Retinal pigment epithelial cell (primary cell): Measurements from ENCODE around the gene LPP.

Source experiments
- DNase-seq: peaks from one replicate; pipeline ENCODE4 v3.0.0-alpha.2; 2010; ENCODE audit warnings: low read depth
- H3K4me3 ChIP-seq: 2 replicates; pipeline ENCODE4 v1.5.1; 2011; ENCODE audit warnings: mild to moderate bottlenecking, low read length, control low read depth, moderate library complexity
- CTCF ChIP-seq: conservative IDR thresholded peaks from 2 replicates; pipeline ENCODE4 v1.5.1; 2011; ENCODE audit warnings: low read depth, low read length, control low read depth, inconsistent platforms

The LPP gene

DNA sequence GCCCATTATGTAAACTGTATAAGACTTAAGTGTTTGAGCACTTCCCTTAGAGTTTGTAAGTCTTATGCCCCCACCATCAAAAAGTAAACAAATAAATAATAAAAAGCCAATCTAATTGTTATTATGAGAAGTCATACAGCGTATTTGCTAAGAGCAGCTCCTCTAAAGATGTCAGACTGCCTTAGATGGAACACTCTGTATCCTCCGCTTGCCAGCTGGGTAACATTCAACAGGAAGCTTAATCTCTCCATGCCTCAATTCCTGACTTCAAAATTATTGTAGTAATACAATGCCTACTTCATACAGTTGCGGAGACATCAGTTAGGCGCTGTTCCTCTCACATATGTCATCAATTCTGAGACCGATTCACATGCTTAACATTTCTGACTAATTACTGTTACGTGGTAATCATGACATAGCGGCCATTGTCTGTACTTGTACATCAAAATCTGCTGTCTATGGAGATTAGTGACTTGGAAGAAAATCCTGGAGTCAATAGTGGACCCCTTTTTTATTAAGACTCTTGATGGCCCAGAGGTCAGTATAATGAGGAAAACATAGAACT lies 417.7 kb downstream of the LPP start:
- DNase-seq = no peak
- no peak for TF ChIP-seq CTCF
- no peak overlapping the region for H3K4me3 ChIP-seq

DNA sequence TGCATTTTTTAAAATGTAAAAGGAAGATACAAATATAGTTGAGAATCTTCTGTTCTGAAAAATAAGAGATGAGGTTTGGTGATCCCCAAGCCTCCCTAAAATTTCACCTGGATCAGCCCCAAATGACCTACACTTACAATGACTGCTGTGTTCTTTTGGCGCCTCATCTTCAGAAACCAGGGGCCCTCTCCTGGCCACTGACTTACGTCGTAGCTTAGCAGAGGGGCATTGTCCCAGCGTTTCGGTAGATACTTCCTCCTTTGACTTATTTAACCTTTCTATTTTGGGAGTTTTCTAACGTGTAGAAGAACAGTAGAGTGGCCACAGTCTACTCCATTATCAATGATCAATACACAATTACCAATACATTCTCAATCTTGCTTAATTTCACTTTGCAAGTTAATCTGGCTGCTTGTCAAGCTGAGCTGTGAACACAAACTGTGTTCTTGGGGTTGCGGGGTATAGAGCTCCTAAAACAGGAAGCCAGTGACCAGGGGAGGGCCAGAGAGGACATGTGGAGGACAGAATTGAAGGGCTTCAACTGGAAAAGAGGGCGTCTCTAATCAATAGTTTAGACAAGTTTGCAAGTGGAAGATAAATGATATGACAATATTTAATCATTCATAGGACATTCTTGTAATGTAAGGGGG lies 419.5 kb downstream of the LPP start:
- H3K4me3 ChIP-seq = no peak overlapping the region
- TF ChIP-seq CTCF = no peak
- DNase-seq = no peak

DNA sequence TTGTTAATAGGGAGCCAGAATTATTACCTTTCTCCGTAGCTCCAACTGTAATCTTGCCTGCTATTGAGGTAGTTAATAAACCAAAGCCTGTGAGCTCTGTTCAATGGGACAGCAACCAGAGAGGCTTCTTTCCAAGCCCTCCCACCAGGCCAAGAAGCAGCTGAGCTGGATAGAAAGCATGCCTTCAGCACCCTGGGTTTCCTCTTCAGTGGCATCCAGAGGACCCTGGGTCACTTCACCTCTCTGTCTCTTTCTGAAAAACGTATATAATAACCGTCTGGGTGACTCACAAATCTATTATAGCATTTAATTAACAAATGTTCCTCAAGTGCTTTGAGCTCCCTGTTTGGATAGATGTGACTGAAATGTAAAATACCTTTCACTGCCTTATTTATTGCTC lies 420.0 kb downstream of the LPP start:
- no peak for DNase-seq
- no peak overlapping the region for H3K4me3 ChIP-seq
- TF ChIP-seq CTCF = no peak

GRCh38 chr3:188574885-188575284 lies 420.9 kb downstream of the LPP start:
- TF ChIP-seq CTCF = no peak
- no peak overlapping the region for H3K4me3 ChIP-seq
- no peak for DNase-seq

- DNase-seq = no peak
- H3K4me3 ChIP-seq = no peak overlapping the region
- no peak for TF ChIP-seq CTCF
These were observed 421.5 kb downstream of the LPP start for GRCh38 chr3:188575501-188575900.

- no peak for DNase-seq
- H3K4me3 ChIP-seq = no peak overlapping the region
- no peak for TF ChIP-seq CTCF
These were observed 423.6 kb downstream of the LPP start for GRCh38 chr3:188577539-188577938.

DNA sequence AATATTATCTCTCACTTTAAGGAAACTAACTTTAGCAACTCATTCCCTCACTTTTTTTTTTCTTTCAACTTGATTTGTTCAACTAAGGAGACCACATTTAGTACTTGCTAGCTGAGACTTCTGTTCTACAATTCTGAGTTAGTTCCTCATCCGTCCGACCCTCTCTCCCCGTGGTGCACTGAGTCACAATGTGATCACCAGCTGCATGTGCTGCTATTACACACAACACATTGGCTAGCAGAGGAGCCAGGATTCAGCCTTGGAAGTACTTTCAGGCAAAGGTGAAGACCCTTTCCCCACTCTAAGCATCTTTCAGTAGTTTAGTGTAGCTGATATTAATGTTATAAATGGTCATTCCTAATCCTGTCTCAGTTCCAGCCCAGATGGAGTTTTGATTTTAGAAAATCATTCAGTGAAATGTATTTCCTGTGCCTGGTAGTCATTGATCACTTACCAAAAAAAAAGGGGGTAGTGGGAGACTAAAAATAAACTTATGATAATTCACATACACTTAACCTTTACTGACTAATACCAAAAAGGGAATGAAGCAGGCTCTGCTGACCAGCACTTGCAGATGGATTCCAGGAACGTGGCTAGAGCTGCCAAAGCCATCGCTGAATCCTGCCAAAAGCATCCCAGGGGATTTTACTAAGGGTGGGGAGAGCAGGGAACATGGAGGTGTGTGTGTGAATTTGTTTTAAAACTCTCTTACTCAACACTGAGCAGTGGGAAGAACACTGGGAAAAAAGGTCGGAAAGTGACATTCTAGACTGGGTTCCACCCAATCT lies 424.8 kb downstream of the LPP start:
- DNase-seq = no peak
- H3K4me3 ChIP-seq = no peak overlapping the region
- no peak for TF ChIP-seq CTCF
